OCI-LY3 (cell line): ENCODE measurements around the gene MRPS14.

Source experiments
- EZH2phosphoT487 ChIP-seq: fragments of 200-600 bp; shearing (Covaris generic); IDR thresholded peaks from 2 replicates; pipeline ENCODE4 v1.6.1; 2018; ENCODE audit warnings: antibody characterized with exemption, mixed run types, low read depth
- TF ChIP-seq, protein P1 (sequence below): fragments of 200-600, 300-600 bp; sonication (generic); IDR thresholded peaks from 2 replicates; pipeline ENCODE4 v1.5.1; 2014; ENCODE audit warnings: antibody characterized with exemption, low read length, low read depth

- TF ChIP-seq, protein P1, sequence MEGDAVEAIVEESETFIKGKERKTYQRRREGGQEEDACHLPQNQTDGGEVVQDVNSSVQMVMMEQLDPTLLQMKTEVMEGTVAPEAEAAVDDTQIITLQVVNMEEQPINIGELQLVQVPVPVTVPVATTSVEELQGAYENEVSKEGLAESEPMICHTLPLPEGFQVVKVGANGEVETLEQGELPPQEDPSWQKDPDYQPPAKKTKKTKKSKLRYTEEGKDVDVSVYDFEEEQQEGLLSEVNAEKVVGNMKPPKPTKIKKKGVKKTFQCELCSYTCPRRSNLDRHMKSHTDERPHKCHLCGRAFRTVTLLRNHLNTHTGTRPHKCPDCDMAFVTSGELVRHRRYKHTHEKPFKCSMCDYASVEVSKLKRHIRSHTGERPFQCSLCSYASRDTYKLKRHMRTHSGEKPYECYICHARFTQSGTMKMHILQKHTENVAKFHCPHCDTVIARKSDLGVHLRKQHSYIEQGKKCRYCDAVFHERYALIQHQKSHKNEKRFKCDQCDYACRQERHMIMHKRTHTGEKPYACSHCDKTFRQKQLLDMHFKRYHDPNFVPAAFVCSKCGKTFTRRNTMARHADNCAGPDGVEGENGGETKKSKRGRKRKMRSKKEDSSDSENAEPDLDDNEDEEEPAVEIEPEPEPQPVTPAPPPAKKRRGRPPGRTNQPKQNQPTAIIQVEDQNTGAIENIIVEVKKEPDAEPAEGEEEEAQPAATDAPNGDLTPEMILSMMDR = no peak
- TF ChIP-seq EZH2phosphoT487 = no peak
These were observed 53.2 kb downstream of the MRPS14 start for GRCh38 chr1:174969977-174970376.
